HG03097 (cell line): ENCODE data around the gene OTOA.
"Not testable (repeated sequence)": the region's sequence is repeated elsewhere in the genome, so short reads cannot be mapped to it uniquely, and the experiment has no call there.

Experiments
- ATAC-seq: cut with Tn5 transposase; IDR thresholded peaks from one replicate; pipeline ENCODE4 v1.9.1; 2021; ENCODE audit not compliant: unreplicated experiment, low FRiP score

Gene OTOA

DNA sequence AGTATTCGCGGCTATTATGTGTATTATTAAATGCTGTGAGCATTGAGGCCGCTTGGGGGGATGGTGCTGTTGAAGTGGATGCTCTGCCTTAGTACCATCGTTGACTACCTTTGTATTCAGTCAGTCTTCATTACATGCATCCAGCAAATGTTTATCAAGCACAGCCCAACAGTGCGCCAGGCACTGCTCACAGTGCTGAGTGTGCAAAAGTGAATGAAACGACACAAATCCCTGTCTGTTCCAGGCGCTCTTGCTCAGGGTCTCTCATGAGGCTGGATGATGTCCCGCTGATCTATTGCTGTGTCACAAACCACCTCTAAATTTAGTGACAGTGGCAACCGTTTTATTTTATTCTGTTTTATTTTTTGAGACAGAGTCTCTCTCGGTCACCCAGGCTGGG is 53.8 kb downstream of the OTOA start:
- no peak for ATAC-seq

DNA sequence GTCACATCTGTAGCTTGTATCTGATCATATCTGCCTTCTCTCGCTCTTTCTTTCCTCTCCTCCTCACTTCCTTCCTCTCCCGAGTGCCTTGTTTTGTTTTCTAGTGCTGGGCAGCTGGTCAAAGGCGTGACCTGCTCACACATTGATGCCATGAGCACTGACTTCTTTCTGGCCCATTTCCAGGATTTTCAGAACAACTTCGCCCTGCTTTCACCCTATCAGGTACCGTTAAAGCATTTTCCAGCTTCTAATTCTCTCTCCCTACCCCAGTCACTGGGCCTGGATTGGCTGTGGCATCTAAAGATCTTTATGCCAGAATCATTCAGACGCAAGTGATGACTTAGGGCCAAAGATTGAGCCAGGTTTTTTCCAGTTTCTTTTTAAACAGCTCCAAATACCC is 55.5 kb downstream of the OTOA start:
- ATAC-seq, result no peak

DNA sequence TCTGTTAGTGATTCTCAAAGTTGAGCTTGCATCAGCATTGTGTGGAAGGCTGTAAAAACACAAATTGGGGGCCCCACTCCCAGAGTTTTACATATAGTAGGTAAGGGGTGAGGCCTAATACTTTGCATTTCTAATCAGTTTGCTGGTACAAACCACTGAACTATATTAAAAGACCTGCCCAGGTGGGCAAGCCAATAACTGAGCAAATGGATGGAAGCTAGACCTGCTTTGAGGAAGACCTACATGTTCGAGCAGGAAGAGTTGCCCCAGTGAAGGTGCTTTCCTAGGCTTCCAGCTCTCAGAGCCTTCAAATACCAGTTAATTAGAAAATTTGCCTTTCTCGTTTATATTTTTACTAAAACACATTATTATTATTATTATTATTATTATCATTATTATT is 56.8 kb downstream of the OTOA start:
- no peak for ATAC-seq

DNA sequence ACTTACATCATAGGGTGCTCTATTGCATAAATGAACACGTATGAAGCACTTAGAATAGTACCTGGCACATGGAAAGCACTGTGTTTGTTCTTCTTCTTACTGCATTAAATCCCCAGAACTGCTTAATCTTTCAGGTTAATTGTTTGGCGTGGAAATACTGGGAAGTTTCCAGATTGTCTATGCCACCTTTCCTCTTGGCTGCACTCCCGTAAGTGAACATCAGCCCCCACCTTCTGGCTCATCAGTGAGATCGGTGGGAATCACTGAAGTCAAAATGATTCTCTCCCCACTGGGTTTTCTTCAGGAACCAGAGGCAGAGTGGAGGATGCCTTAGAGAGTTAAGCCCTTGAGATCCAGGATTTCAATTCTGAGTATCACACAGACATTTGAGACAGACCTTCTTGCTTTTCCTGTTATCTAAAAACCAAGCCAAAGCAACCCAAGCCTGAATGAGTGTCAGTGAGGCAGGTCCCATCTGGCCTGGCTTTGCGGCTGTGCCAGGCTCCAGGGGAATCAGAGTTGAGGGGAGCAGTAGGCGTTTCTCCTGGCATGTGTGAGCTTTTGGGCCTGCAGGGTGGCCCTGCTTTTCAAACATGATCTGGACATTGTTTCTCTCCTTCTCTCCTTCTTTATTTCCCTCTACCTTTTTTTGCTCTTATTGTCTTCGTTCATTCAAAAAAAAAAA is 59.1 kb downstream of the OTOA start:
- no peak for ATAC-seq

DNA sequence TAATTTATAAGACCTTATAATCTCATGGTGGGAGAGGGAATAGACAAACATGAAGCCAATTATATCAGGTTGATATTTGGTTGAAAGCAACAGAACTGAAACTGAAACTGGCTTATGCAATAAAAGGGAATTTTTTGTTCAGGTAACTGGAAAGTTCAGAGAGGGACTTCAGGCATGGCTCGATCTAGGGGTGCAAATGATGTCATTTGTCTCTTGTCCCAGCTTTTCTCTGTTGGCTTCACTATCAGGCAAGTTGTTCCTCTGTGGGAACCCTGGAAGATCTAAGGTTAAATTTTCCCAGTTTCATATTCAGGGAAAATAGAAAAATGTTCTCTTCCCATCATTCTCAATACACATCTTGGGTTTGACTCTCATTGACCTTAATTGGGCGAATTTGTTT is 59.8 kb downstream of the OTOA start:
- ATAC-seq, result no peak

DNA sequence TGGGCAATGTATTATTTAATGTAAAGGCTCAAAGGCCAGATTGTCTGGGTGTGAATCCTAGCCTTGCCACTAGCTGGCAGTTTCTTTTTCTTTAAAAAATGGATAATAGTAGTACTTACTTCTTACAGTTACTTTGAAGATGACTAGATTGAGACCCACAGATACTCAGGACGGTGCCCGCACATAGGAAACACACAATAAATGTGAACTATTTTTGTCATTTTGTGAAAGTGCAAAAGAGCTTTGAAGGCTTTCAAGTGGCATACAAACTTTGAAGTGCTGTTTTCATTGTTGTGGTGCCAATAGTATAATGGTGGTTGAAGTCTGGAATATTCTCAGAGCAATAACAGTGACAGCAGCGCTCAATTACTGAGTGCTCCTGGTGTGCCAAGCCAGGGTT is 63.6 kb downstream of the OTOA start:
- ATAC-seq, result no peak

DNA sequence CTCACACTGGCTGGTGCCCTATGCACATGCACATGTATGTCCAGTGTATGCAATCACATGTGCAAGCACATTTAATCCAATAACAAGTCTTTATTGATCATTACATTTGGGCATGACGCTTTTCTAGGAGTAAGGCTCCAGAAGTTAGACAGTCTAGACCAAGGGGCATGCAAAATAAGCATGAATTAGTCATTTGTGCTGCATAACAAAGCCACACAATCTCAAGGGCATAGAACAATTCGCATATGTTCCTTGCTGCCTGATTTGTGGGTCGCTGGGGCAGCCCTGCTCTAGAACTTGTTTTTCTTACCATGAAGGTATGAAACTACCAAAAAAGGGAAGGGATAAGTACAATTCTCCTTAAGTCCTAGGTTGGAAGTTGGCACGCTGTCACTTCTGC is 67.5 kb downstream of the OTOA start:
- not testable (repeated sequence) for ATAC-seq

DNA sequence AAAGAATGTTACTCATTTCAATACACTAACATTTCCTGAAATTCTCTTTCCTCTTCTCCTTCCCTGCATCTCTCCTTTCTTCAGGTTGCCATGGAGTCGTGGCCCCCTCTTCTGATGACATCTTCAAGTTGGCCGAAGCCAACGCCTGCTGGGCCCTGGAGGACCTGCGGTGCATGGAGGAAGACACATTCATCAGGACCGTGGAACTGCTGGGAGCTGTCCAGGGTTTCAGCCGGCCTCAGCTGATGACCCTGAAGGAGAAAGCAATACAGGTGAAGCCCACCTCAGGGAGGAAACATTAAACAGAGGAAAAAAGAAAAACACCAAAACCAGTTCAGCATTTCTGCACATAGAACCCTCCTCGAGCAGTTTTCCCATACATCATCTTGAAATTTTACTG is 76.9 kb downstream of the OTOA start:
- ATAC-seq, result not testable (repeated sequence)

DNA sequence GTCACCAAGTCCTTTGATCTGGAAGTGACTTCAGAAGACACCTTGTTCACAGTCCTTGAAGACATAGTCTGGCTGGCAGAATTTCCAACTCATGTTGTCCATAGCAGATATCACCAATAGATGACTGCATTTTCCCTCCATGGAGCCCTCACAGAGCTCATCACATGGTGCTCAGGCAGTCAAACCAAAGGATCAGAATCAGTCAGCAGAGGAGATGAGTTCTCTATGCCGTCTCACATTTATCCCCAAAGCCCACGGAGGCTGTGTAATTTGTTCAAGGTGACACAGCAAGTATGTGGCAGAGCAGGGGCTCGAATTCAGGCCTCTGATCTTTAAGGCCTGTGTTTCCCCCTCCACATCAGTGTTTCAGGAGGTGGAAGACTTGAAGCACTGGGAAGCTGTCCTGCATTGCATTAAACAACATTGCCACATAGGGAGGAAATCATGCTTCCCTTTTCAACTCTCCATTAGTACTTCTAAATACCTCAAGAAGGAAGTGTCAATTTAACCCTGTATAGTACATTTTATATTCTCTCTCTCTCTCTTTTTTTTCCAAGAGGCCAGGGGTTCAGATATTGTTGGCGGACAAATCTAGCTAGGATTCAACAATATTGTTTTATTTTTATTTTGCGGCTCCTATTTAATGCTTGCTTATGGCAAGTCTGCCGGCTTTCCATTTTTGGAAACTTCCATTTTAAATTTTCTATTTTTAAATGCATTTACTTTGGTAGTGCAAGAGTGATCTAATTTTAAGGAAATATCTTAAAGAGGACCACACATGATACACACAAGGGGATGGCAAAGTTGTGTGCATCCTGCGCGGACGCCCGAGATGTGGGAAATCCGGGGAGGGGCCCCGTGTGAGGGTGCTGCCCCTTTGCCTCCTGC is 92.7 kb downstream of the OTOA start:
- ATAC-seq, result not testable (repeated sequence)

DNA sequence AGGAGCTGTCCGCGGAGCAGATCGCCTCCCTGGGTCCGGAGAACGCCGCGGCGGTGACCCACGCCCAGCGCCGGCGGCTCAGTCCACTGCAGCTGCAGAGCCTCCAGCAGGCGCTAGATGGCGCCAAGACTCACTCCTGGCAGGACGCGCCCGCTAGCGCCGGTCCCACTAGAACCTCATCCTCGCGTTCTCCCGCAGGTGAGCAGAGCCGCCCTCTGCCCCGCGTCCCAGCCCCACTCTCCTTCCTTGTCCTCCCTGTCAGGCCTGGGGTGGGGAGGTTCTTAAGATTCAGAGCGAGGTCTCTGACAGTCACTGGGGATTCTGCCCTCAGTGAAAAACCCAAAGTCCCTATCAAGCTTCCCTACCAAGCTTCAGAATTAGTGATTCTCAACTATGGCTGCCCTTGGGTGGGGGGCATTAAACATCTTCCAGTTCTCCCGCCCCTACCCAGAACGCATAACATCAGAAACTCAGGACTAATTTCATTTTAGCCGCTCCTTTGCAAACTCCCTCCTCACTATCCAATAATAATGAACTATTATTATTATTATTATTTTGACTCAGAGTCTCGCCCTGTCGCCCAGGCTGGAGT is 93.4 kb downstream of the OTOA start:
- peak; percentile 61 for ATAC-seq

DNA sequence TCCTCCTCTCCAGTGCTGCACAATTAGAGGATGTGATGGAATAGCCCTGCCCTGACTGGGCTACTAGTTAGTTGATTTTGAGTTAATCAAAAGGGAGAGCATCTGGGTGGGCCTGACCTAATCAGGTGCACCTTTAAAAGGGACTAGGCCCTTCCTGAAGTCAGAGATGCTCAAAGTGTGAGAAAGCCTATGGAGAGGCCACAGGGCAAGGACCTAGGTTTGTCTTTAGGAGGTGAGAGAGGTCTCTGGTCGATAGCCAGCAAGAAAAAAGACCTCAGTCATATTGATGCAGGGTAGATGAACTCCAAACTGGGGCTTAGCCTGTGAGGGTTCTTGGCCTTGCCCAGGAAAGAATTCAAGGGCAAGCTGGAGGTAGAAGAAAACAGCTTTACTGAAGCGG is 104.5 kb downstream of the OTOA start:
- not testable (repeated sequence) for ATAC-seq

DNA sequence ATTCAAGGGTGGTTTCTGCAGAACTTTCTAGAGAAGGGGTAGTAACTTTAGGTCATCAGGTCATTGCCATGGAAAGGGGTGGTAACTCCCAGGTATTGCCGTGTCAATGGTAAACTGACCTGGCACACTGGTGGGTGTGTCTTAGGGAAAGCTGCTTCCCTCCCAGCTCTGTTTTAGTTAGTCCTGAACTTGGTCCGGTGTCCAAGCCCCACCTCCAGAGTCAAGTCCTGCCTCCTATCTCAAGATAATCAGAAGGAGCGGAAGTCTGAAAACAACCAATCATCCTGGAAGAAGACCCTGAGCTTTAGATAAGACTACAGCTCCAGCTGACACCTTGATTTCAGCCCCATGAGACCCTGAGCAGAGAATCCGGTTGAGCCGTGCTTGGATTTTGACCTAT is 105.0 kb downstream of the OTOA start:
- ATAC-seq, result not testable (repeated sequence)

DNA sequence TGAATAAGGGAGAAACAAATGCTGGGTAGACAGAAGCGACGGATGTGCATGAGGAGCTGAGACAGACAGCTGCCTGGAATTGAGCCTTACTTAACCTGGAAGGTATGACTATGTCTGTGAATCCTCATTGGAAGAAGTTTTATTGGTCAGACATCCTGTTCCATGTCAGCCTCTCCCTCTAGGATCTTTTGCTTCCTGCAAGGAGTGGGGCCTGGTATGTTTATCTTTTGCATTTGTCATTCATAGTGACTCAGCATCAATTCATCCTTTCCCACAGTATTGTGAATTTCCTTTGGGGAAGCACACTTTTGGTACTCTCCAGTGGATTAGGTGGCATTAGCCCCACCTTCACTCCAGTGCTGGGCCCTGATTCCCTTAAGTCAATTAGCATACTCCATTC is 105.5 kb downstream of the OTOA start:
- not testable (repeated sequence) for ATAC-seq

DNA sequence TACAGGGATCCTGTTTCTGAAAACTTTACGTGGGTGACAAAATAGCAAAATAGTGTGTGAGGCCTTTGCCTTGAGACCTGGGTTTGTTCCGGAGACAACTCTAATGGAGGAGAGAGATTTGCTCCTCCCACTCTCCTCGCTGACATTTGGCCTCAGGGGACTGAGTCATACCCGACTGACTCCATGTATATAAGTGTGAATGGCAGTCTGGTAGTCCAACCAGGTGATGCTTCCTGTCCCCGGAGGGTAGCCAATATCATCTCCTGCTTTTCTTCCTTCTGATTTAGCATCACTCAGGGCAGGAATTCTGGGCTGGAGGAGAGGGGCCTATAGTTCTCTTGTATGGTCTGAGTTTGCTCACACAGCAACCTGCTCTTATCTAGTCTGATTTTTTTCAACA is 106.8 kb downstream of the OTOA start:
- not testable (repeated sequence) for ATAC-seq

DNA sequence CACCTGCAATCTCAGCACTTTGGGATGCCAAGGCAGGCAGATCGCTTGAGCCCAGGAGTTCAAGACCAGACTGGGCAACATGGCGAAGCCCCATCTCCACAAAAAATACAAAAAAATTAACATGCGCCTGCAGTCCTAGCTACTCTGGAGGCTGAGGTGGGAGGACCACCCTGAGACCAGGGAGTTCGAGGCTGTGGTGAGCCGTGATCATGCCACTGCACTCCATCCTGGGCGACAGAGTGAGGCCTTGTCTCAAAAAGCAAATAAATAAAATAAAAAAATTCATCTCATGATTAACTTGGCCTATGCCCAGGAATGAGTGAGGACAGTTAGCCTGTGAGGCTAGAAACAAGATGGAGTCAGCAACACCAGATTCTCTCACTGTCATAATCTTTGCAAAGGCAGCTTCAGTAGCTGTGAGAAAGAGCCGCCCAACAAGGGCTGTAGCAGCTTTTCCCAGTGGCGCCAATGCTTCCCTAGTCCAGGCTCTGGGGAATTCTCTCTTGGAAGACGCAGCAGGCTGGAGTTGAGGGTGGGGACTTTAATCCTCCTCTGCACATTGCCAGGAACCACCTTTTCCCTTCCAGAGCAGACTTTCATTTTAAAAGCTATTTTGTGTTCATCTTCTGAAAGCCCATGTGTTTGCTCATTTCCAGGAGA is 108.9 kb downstream of the OTOA start:
- not testable (repeated sequence) for ATAC-seq

DNA sequence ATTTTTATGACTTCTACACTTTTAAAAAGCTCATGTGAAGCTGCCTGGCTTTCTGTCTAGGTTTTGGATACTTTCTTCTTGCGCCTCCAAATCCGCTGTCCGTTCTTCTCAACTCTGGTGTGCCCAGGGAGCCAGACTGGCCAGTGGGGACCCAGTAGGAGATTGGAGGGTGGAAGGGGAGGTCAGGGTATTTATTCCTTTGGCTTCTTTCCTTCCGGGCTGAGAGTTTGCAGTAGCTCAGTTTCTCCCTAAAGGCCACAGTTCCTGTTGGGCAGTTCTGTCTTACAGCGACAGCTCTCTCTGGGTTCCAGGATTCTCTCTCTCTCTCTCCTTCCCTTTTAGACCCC is 109.4 kb downstream of the OTOA start:
- ATAC-seq, result not testable (repeated sequence)

DNA sequence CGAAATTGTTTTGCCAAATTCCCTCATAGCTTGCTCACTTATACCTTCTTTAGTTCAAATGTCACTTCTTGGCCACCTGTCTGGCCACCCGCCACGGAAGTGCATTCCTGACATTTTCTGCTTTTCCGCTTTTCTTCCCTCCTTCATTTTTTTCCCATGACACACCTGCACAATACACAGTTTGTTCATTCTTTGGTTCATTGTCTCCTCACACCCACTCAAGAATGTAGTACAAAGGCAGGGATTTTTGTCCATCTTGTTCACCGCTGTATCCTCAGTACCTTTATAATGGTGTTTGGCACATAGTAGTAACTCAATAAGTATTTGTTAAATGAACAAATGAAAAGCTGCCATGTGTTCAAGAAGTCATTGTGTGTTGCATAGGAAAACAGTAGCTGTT is 116.8 kb downstream of the OTOA start:
- ATAC-seq, result not testable (repeated sequence)

DNA sequence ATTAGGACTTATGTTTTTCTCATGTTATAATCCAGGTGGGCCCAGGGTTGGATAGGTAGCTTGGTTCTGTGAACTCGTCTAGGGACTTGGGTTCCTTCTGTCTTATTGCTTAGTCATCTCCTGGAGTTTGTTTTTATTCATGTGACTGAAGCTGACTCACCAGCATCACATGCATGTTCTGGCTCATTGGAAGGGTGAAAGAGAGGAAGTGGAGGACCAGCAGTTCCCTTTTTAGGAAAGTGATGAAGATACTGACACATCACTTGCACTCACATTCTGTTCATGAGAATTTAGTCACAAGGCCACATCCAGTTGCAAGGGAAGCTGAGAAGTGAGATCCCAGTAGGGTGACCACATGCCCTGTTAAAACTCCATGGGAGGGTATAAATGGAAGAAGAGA is 126.7 kb downstream of the OTOA start:
- not testable (repeated sequence) for ATAC-seq

DNA sequence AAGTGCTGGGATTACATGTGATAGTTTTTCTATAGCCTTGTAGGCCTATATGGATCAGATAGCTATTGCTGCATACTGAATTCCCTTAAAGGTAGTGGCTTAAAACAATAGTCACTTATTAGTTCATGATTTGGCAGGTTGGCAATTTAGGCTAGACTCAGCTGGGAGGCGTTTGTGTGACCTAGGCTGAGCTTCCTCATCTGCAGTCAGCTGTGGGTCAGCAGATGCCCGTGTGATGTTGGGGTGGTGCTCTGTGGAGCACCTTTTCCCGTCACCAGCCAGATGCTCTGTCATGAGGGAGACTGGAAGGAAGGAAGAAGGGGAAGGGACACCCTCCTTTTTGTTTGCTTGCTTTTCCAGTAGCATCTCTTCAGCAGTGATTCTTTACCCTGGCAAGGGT is 129.5 kb downstream of the OTOA start:
- ATAC-seq, result not testable (repeated sequence)

DNA sequence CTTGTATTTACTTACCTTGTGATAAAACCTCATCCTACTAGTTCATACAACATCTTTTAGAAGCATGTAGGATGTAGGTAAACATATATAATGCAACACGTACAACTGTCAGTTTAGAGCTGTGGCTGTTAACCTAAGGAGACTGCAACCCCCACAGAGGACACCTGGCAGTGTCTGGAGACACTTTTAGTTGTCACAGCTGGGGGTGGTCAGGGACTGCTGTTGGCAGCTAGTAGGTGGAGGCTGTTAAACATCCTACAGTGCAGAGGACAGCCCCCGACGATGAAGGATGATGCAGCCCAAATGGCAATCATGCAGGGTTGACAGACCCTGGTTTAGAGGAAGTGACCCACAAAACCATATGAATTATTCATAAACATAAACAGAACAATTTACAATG is 134.8 kb downstream of the OTOA start:
- not testable (repeated sequence) for ATAC-seq
